Stomach smooth muscle (tissue), 2 donors: Measurements from ENCODE around the gene PTPRB.

Experiments
- H3K27ac ChIP-seq: one replicate; pipeline ENCODE4 v1.7.0; 2013; ENCODE audit warnings: mild to moderate bottlenecking, low read length, inconsistent platforms
- H3K27me3 ChIP-seq, 2 donors: one replicate each; pipeline ENCODE4 v1.7.0; 2013; ENCODE audit warnings: low read length in 2 of 2; ENCODE audit not compliant: insufficient read depth in 2 of 2, control insufficient read depth in 1 of 2
- H3K36me3 ChIP-seq, 2 donors: one replicate each; pipeline ENCODE4 v1.7.0; 2013; ENCODE audit warnings: low read length in 2 of 2; ENCODE audit not compliant: control insufficient read depth in 2 of 2, insufficient read depth in 2 of 2
- H3K4me1 ChIP-seq: one replicate; pipeline ENCODE4 v1.7.0; 2013; ENCODE audit warnings: low read length; ENCODE audit not compliant: control insufficient read depth, insufficient read depth
- H3K4me3 ChIP-seq, 2 donors: one replicate each; pipeline ENCODE4 v1.7.0; 2013; ENCODE audit warnings: low read length in 2 of 2
- H3K9ac ChIP-seq, 2 donors: one replicate each; pipeline ENCODE4 v1.7.0; 2013; ENCODE audit warnings: low read length in 2 of 2, mild to moderate bottlenecking in 1 of 2
- H3K9me3 ChIP-seq, 2 donors: one replicate each; pipeline ENCODE4 v1.7.0; 2013; ENCODE audit warnings: low read length in 2 of 2; ENCODE audit not compliant: control insufficient read depth in 2 of 2
- donor health status: healthy.
- donor health status: Pancreatic carcinoma.

The PTPRB gene

GRCh38 chr12:70643939-70644338 is 6.7 kb upstream of the PTPRB start:
- Histone ChIP-seq H3K36me3 (no peaks in the 10 kb centered on the region), H3K9me3 (no peaks in the 10 kb centered on the region), H3K4me1 (no peaks in the 10 kb centered on the region), H3K9ac (no peak overlapping the region), H3K27ac (no peak overlapping the region), H3K4me3 (no peak overlapping the region), H3K27me3 (no peaks in the 10 kb centered on the region)

- H3K36me3 ChIP-seq, result no peaks in the 10 kb centered on the region
- H3K27ac ChIP-seq, result no peak overlapping the region
- no peaks in the 10 kb centered on the region for H3K4me1 ChIP-seq
- H3K9ac ChIP-seq, result no peak overlapping the region
- no peak overlapping the region for H3K4me3 ChIP-seq
- no peaks in the 10 kb centered on the region for H3K9me3 ChIP-seq
- H3K27me3 ChIP-seq, result no peaks in the 10 kb centered on the region
Observed at GRCh38 chr12:70641691-70642090, 4.5 kb upstream of the PTPRB start.

- H3K4me3 ChIP-seq, result no peak overlapping the region
- H3K4me1 ChIP-seq, result no peaks in the 10 kb centered on the region
- H3K27ac ChIP-seq, result no peak overlapping the region
- H3K9me3 ChIP-seq, result no peaks in the 10 kb centered on the region
- H3K36me3 ChIP-seq, result no peaks in the 10 kb centered on the region
- no peak overlapping the region for H3K9ac ChIP-seq
- no peaks in the 10 kb centered on the region for H3K27me3 ChIP-seq
Observed at GRCh38 chr12:70640901-70641300, 3.7 kb upstream of the PTPRB start.

GRCh38 chr12:70639535-70639934 is 2.3 kb upstream of the PTPRB start:
- H3K27ac ChIP-seq, result no peak overlapping the region
- H3K4me1 ChIP-seq, result no peaks in the 10 kb centered on the region
- H3K9ac ChIP-seq, result no peak overlapping the region
- no peaks in the 10 kb centered on the region for H3K36me3 ChIP-seq
- H3K4me3 ChIP-seq, result no peak overlapping the region
- H3K27me3 ChIP-seq, result peaks cover 0 to 2% of the 10 kb centered on the region in 2 donors
- no peaks in the 10 kb centered on the region for H3K9me3 ChIP-seq

DNA sequence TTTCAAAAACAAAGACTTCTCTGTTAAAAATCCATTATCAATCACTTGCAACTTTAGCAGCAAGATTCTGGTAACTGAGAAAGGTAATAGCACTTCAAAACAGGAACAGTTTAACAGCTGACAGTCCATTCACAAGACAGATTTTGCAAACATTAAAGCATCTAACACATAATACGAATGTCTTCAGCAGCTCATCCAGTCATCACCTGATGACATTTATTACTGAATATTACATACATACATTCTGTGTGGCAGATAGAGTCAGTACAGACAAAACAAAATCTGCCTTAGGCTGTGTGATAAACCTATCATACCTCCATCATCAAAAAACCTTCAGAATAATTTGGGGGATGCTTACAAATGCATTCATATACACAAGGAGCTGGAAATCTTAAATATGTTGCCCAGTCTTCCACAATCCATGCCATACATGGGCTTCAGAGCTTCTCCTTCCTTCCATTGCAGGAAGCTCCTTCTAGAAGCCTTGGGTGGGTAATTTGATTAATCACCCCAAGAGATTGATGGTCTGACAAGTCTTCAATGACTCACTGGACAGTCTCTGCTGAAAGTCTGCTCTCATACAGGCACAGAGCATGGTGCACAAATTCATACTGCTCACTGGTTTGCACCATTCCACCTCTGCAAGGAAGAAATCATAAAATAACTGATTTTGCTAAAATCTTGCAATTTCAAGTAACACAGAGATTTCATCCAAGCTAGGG is 1.6 kb upstream of the PTPRB start:
- no peaks in the 10 kb centered on the region for H3K9me3 ChIP-seq
- H3K27me3 ChIP-seq, result peaks cover 0 to 2% of the 10 kb centered on the region in 2 donors
- H3K36me3 ChIP-seq, result no peaks in the 10 kb centered on the region
- no peak overlapping the region for H3K27ac ChIP-seq
- no peaks in the 10 kb centered on the region for H3K4me1 ChIP-seq
- no peak overlapping the region for H3K9ac ChIP-seq
- no peak overlapping the region for H3K4me3 ChIP-seq

DNA sequence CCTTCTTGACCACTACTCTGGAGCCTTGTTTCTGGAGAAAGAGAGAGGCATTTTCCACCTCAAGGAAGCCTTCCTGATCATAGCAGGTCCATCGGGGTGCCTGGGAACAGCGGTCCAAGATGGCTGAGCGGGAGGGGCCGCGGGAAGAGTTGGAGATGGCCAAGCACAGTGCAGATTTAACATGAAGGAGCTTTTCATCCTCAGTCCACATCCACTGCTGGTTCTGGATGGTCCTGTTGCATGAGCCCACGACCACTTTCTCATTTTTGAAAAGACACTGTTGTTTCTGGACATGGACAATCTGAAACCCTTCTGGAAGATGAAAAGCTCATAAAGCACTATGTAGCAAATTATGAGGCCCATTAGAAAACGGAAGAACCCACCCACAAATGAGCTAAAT is 1.5 kb downstream of the PTPRB start:
- H3K4me1 ChIP-seq, result no peaks in the 10 kb centered on the region
- no peak overlapping the region for H3K4me3 ChIP-seq
- H3K36me3 ChIP-seq, result no peaks in the 10 kb centered on the region
- H3K27me3 ChIP-seq, result peaks cover 0 to 2% of the 10 kb centered on the region in 2 donors
- no peak overlapping the region for H3K27ac ChIP-seq
- H3K9me3 ChIP-seq, result no peaks in the 10 kb centered on the region
- H3K9ac ChIP-seq, result no peak overlapping the region

DNA sequence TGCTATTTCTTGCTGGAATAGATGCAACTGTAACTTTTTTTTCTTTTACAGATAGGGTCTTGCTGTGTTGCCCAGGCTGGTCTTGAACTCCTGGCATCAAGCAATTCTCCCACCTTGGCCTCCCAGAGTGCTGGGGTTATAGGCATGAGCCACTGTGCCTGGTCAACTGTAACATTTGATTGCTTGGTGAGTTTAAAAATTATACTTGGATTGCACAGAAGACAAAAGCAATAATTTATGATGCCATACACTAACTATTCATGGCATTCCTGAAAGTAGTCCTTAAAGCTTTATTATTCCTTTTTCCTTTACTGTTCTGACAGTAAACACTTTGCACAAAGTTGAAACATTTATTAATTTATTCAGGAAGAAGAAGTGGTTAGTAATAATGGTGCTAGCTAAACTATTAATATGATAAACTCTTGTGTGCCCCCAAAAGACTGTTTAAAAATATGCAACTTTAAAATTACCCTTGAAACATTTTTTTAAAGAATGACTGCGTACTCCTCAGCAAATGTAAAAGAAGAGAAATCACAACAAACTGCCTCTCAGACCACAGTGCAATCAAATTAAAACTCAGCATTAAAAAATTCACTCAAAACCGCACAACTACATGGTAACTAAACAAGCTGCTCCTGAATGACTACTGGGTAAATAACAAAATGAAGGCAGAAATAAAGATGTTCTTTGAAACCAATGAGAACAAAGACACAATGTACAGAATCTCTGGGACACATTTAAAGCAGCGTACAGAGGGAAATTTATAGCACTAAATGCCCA is 8.3 kb downstream of the PTPRB start:
- Histone ChIP-seq H3K4me1 (no peaks in the 10 kb centered on the region), H3K36me3 (no peaks in the 10 kb centered on the region), H3K9me3 (no peaks in the 10 kb centered on the region), H3K27ac (no peak overlapping the region), H3K4me3 (no peak overlapping the region), H3K27me3 (no peaks in the 10 kb centered on the region), H3K9ac (no peak overlapping the region)

DNA sequence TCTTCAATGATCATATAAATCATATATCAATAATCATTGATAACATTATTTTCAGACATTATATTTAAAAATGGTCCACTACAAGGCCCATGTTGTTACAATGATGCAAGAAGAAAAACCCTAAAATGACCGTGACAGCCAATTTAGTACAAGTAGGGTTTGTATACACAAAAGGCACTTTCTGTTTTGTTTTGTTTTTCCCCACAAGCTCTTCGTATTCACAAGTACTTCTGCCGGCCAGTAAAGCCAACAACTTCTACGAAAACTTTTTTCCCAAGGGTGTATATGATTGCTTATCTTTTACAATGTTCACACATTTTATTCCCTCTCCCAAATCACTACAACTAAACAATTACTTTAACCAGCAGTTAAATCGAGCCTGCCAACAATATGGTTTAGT is 9.6 kb downstream of the PTPRB start:
- Histone ChIP-seq H3K36me3 (no peaks in the 10 kb centered on the region), H3K9me3 (no peaks in the 10 kb centered on the region), H3K27ac (no peak overlapping the region), H3K4me1 (no peaks in the 10 kb centered on the region), H3K27me3 (no peaks in the 10 kb centered on the region), H3K4me3 (no peak overlapping the region), H3K9ac (no peak overlapping the region)

GRCh38 chr12:70626180-70626579 is 11.0 kb downstream of the PTPRB start:
- Histone ChIP-seq H3K9me3 (no peaks in the 10 kb centered on the region), H3K27me3 (no peaks in the 10 kb centered on the region), H3K36me3 (no peaks in the 10 kb centered on the region), H3K4me1 (no peaks in the 10 kb centered on the region), H3K27ac (no peak overlapping the region), H3K4me3 (no peak overlapping the region), H3K9ac (no peak overlapping the region)

DNA sequence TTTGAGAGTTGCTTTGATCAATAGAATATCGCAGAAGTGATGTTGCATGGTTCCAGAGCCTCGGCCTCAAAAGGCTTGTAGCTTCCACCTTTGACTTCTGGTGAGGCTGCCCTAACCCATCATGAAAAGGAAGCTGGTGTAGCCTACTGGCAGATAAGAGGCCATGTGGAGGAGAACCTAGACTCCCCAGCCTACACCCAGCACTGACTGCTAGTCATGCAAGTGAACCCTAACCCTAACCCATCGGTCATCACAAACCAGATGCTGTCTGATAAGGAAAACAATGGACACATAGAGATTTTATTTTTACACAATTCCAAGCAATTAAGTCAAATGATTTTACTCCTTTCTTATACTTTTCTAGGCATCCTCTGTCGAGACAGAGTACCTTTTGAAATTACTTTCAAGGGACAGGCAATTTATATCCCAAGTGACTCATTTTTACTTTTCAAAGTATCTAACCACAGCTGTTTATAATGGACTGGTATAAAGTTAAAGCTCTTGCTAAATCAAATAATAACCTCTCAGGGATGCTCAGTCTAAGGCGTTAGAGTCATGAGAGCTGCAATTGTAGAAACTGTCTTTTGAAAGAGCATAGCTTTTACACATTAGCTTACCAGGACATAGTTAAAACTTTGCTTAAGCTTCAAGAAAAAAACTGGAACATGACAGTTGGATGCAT is 17.6 kb downstream of the PTPRB start:
- H3K4me3 ChIP-seq, result no peak overlapping the region
- H3K4me1 ChIP-seq, result no peaks in the 10 kb centered on the region
- H3K27me3 ChIP-seq, result no peaks in the 10 kb centered on the region
- H3K9ac ChIP-seq, result no peak overlapping the region
- H3K36me3 ChIP-seq, result no peaks in the 10 kb centered on the region
- H3K27ac ChIP-seq, result no peak overlapping the region
- no peaks in the 10 kb centered on the region for H3K9me3 ChIP-seq
